Mesenteric fat pad (tissue), 1 donor: ENCODE measurements around the gene ALG12. TPM values are rescaled to one million over a fixed set of nuclear protein-coding genes. Genes with fewer than 3 reads are reported as not detected.

Experiments used
- DNase-seq: peaks from one replicate; pipeline ENCODE4 v3.0.0-alpha.2; 2020; ENCODE audit warnings: low spot score
- total RNA-seq: library from RNA; stranded (reverse); fragmentation: NEBNext Ultra II Directional; extraction: Animal tissue kit (Norgen Biotek cat#: 25700); gene quantifications from one replicate; pipeline ENCODE4 v1.2.1, GENCODE V29; 2021
- donor health status: DM: yes; HTN: yes; CAD: no.

ALG12 gene
- total RNA-seq, 1 donor from 2014 or later = 12.5 TPM

GRCh38 chr22:49933236-49934159 lies 15.3 kb upstream of the ALG12 start:
- DNase-seq = no peak

GRCh38 chr22:49930596-49931412 lies 12.6 kb upstream of the ALG12 start:
- no peak for DNase-seq

GRCh38 chr22:49929994-49930575 lies 11.8 kb upstream of the ALG12 start:
- DNase-seq = no peak

- no peak for DNase-seq
Measured at GRCh38 chr22:49929211-49929979, 11.2 kb upstream of the ALG12 start.

- DNase-seq = no peak
Measured at GRCh38 chr22:49928555-49929210, 10.4 kb upstream of the ALG12 start.

- DNase-seq = no peak
Measured at GRCh38 chr22:49928185-49928495, 9.9 kb upstream of the ALG12 start.

GRCh38 chr22:49927483-49928184 lies 9.4 kb upstream of the ALG12 start:
- no peak for DNase-seq

- no peak for DNase-seq
Measured at GRCh38 chr22:49926916-49927315, 8.7 kb upstream of the ALG12 start.

GRCh38 chr22:49925525-49926128 lies 7.4 kb upstream of the ALG12 start:
- no peak for DNase-seq

- no peak for DNase-seq
Measured at GRCh38 chr22:49924113-49924833, 6.0 kb upstream of the ALG12 start.

GRCh38 chr22:49923445-49923844 lies 5.2 kb upstream of the ALG12 start:
- DNase-seq = no peak

GRCh38 chr22:49922926-49923325 lies 4.7 kb upstream of the ALG12 start:
- no peak for DNase-seq

- no peak for DNase-seq
Measured at GRCh38 chr22:49922484-49922883, 4.2 kb upstream of the ALG12 start.

- no peak for DNase-seq
Measured at GRCh38 chr22:49921508-49922278, 3.5 kb upstream of the ALG12 start.

- DNase-seq = no peak
Measured at GRCh38 chr22:49920859-49921258, 2.6 kb upstream of the ALG12 start.

GRCh38 chr22:49918911-49919881 lies 958 bp upstream of the ALG12 start:
- no peak for DNase-seq

- DNase-seq = no peak
Measured at GRCh38 chr22:49916831-49917230, 1.4 kb downstream of the ALG12 start.
